GOT3 (cell line): ENCODE measurements around the gene CACNA1C.

Source experiments
- DNase-seq: peaks from one replicate; lab custom pipeline; 2025; ENCODE audit warnings: mixed read lengths; lab: John Stamatoyannopoulos, UW

CACNA1C gene

GRCh38 chr12:2520722-2521246 is 468.0 kb downstream of the CACNA1C start:
- DNase-seq = no peak

- no peak for DNase-seq
Observed at GRCh38 chr12:2523317-2523716, 470.5 kb downstream of the CACNA1C start.

- DNase-seq = no peak
Observed at GRCh38 chr12:2523844-2524243, 471.1 kb downstream of the CACNA1C start.

GRCh38 chr12:2526371-2526770 is 473.6 kb downstream of the CACNA1C start:
- no peak for DNase-seq

DNA sequence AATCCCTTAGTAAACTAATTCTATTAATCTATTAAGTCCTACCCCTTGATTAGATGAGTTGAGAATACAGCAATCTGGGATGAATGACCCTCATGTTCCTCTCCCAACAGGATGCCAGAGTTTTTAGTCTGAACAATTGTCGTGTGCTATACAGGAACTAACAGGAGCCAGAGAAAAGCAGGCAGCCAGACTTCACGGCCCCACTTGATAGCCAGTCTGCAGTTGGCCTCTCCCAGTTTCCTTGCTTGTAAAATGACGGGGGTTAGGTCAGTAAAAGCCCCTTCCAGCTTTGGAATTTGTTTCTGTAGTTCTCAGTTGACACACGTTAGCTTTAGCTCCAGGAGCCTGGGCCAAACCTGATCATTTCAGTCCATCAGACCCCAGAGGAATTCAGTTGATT is 475.2 kb downstream of the CACNA1C start:
- no peak for DNase-seq

DNA sequence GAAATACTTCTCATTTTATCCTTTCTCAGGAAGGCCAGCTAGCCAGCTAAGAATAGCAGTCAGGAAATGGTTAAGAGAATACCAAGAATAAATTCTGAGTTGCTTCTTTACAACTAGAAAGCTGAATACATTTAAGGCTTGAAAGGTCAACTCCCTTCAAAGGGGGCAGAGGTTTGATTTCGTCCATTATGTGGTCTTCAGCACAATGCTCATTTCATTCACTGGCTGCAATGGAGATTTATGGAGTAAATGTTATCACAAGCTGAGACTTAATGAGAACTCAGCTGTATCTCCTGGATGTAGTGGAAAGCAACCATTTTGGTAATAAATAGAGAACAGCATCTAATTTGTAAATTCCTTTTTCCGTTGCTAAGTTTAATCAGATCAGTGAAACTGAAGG is 477.0 kb downstream of the CACNA1C start:
- no peak for DNase-seq

DNA sequence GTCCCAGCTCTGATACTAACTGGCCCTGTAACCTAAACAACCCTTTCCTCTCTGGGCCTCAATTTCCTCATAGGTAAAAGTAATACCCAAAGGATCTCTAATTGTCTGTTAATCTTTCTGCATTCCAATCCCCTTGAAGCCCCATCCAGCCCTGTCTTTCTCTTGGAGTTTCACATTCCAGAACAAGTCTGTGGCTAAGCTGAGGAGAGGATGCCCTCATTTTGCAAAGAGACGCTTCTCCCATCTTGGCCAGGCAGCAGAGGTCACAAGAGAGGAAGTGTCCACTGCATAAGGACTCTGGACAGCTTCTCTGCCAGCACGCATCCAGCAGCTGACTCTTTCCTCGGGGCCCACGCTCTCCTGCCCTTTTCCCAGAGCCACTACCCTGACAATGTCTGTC is 478.6 kb downstream of the CACNA1C start:
- no peak for DNase-seq

DNA sequence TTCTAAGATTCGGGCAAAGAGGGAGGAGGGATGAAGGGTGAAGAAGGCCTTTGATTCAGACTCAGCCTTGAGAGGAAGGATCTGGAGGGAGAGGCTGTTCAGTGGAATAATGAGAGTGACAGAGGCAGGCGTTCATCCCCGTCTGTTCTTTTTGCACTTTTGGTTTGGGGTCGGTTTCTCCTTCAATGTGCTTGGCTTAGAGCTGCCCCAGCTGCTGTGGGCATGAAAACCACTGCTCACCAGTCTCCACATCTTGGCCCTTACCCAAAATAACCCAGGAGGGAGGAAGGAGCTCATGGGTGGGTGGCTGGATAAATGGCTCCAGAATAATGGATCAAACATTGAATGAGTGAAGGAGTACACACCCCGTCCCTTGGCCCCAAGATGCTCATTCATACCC is 480.2 kb downstream of the CACNA1C start:
- DNase-seq = no peak

- DNase-seq = no peak
Observed at GRCh38 chr12:2535583-2536204, 482.9 kb downstream of the CACNA1C start.

- no peak for DNase-seq
Observed at GRCh38 chr12:2536724-2537123, 483.9 kb downstream of the CACNA1C start.

DNA sequence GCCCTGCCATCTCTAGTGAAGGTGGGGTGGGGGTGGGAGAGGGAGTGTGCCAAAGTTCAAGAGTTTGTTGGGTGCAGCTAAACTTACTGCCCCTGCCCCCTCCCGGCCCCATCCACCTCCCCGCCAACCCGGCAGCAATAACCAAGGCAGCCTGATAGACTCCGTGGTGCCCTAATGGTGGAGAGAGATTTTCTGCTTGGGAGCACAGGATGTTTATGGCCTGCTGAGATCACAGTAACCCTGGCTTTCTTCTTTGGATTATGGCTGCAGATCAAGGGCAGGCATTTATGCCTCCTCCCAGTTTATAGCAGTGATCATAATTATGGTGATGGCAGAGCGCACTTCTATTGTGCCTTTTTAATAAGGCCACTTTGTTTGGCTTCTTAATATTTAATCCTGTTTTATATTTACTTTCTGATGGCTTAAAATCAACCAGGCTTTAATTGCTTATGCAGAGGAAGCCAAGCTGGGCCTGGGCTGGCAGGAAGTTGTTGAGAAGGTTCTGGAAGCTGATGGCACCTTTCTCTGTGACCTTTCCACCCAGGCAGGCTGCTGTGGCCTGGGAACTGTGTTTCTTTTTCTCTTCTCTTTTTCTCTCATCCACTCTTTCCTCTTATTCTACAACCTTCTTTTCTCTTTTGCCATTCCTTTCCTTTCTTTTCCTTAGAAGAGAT is 485.2 kb downstream of the CACNA1C start:
- no peak for DNase-seq

DNA sequence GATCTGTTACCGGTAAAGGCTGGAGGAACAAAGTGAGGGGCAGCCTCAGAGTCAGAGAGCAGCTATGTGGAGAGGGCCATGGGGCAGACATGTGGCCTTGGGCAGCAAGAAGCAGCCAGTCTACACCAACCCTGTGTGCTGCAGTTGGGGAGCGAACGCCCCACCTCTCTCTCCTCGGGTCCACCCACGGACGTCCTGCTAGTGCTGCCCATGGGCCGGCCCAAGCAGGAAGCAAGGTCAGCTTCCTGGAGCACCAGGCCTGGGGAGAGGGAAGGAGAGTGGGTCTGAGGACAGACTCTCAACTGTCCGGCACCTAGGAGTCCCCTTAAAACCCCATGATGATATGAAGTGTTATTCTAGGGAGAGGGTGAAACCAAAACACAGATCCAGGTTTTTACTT is 487.2 kb downstream of the CACNA1C start:
- no peak for DNase-seq

DNA sequence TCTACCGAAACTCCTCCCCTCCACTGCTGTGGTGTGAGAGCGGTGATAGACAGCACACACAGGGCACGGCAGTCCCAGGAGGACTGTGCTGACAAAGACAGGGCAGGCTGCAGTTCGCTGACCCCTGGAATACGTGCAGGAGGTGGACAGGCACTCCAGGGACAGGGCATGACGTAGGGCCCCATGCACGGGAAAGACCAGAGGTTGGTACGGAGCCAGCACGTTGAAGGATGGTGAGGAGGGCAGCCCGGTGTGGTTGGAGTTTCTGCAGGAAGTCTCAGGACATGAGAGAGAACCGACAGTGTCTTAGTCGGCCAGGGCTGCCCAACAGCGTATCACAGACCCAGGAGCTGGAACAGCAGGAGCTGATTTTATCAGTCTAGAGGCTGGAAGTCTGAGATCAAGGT is 487.8 kb downstream of the CACNA1C start:
- DNase-seq = no peak

DNA sequence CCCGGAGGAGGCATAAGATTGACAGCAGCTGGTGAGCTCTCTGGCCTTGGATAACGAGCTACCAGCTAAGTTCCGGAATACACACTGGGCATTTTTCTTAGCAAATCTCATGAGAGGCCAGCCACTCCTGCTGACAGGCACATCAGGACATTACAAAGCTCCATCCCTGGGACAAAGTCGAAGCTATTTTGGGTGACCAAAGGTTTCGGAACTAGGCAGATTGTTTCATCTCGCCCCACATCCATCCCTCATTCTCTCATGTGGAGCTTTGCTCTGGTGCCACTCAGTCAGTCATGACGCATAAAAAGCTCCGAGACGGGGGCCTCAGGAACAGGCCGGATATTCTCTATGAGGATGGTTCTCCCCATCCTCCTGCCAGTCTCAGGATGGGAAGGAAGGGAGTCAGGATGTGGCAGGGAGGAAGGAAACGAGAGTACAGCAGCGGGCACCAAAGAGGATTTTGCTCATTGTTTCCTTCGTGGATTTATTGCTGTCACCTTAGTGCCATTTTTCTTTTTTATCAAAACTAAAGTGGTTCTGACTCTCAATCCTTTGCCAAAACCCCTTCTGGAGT is 488.9 kb downstream of the CACNA1C start:
- no peak for DNase-seq

DNA sequence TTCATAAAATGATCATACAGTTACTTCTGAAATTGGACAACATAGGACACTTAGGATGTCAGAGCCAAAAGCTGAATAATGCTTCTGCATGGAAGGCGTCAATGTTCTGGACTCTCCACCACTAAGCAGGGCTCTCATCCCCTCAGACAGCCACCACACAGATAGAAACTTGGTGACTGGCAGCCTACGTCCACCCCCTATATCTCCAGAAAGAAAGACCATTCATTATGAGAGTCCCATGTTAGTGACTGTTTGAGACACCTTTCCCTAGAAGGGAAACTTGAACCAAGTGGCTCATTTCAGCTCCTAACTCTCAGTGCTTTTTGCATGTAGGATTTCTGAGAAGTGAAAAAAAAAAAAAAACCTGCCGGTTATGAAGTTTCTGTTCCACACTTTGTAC is 491.0 kb downstream of the CACNA1C start:
- no peak for DNase-seq

GRCh38 chr12:2544230-2544629 is 491.4 kb downstream of the CACNA1C start:
- DNase-seq = no peak

DNA sequence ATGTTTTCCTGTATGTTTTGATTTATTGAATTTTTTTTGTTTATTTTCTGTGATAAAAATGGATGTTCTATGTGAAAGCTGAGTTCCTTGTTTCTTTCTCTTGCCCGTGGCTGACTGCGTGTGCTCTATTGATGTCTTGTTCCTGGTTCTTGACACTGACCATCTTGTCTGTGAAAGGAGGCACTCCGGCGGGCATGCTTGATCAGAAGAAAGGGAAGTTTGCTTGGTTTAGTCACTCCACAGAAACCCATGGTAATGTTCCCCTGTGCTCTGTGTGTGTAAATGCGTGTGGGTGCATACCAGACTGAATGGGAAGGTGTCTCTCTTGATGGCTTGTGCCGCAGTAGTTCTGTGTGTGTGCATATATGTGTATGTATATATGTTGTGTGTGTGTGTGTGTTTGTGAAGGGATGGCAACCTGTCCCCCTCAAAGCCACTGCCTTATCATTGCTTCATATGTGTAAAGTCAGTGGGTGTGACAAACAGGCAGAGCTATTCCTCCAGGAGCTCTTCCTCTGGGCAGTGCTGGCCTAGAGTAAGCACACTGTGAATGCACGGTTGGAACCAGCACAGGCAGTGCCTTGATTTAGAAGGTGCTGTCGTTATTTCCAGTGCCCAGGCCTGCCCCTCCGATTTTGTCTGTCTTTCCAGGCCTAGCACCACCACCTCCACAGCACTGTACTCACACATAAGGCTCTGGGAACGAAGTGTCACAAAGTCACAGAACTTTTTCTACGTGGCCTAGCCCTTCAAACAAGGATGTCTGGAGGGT is 494.7 kb downstream of the CACNA1C start:
- no peak for DNase-seq

- no peak for DNase-seq
Observed at GRCh38 chr12:2548081-2548480, 495.3 kb downstream of the CACNA1C start.

- no peak for DNase-seq
Observed at GRCh38 chr12:2550561-2551411, 498.0 kb downstream of the CACNA1C start.

DNA sequence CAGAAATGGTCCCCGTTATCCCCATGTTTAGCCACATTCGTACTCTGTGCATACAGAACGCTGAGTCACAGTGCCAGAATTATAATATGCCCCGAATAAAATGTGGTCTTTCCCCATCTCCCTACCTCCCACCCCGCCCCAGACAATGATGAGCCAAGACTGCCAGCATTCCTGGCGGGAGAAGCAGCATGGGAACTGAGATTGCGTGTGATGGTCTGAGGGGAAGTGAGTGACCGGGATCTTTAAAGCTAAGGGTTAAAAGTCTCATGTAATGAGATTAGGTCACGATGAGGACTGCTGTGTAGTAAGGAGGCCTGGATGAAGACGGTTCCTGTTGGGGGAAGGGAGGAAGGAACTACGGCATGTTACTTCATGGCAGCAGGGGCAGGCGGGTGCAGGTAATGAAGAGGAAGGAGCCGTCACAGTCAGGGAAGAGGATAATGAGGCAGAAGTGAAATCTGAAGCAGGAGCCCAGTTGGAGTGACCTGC is 498.7 kb downstream of the CACNA1C start:
- DNase-seq = no peak

- no peak for DNase-seq
Observed at GRCh38 chr12:2552000-2552756, 499.4 kb downstream of the CACNA1C start.
